Epithelial cell of umbilical artery (primary cell): ENCODE results near the gene SATL1. TPM values are rescaled to one million over a fixed set of nuclear protein-coding genes. Genes with fewer than 3 reads are reported as not detected.

Experiments used
- total RNA-seq: library from RNA; depleted of rRNA; stranded (reverse); fragments of >200 nt; gene quantifications from 2 replicates; pipeline ENCODE4 v1.2.3, GENCODE V29; 2014

SATL1 gene
- under 0.01 TPM in 1 of 2 replicates, not detected in the other for total RNA-seq

DNA sequence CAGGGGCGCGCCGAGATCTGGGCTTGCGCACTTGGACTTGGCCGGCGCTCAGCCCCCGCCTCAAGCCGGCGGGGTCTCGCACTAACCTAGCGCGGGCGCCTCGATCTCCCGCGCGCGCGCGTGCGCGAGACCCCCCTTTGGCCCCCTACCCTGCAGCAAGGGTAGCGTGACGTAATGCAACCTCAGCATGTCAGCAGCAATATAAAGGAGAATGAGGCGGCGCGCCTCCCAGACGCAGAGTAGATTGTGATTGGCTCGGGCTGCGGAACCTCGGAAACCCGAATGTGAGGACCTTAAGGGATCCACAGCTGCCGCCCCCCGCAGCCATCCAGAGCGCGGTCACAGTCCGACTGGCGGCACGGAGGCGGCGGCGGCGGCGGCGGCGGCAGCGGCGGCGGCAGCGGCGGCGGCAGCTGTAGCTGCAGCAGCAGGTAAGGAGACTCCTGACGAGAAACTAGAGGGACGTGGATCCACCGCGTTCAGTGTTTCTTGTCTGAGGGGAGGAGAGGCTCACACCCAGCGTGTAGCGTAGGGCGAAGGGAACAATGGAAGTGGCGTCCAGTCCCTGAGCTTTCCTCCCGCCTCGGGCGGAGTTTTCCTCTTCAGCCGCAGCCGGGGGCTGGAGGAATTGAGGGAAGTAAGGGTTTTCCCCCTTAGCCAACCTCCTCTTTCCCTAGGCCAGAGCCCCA lies at the start of gene SATL1, which contains the start of gene ZNF711:
SATL1 (minus strand) TSS at position 19 of the 689 bp plus-strand sequence. CDS start 134,811 bp downstream, outside the sequence.
ZNF711 (plus strand) TSS at position 231 of the 689 bp plus-strand sequence. CDS start 3,582 bp downstream, outside the sequence.

Other genes starting within 250 kb of the SATL1 start
- 4.2 and 7.1 TPM in 2 replicates for gene APOOL, start 239.9 kb downstream of the SATL1 start, total RNA-seq
- 2.9 and 3.5 TPM in 2 replicates for gene ZNF711, start 212 bp upstream of the SATL1 start, total RNA-seq
- not detected in 2 replicates for gene POF1B, start 135.9 kb upstream of the SATL1 start, total RNA-seq